Measurements from ENCODE around the gene VAMP8. TPM values are rescaled to one million over a fixed set of nuclear protein-coding genes. Genes with fewer than 3 reads are reported as not detected.
"Not testable (repeated sequence)": the region's sequence is repeated elsewhere in the genome, so short reads cannot be mapped to it uniquely, and the experiment has no call there.

The VAMP8 gene
- total RNA-seq, 1 experiment from 2014 or later = 1.5 TPM

GRCh38 chr2:85598594-85599340 lies 21.4 kb downstream of the VAMP8 start:
- DNase-seq (ENCODE audit: low spot score) = no peak

GRCh38 chr2:85599468-85600234 lies 22.3 kb downstream of the VAMP8 start:
- DNase-seq (ENCODE audit: low spot score) = no peak

GRCh38 chr2:85600235-85600575 lies 22.8 kb downstream of the VAMP8 start:
- DNase-seq (ENCODE audit: low spot score) = no peak

GRCh38 chr2:85600951-85601770 lies 23.8 kb downstream of the VAMP8 start:
- no peak for DNase-seq (ENCODE audit: low spot score)

- DNase-seq (ENCODE audit: low spot score) = no peak
Observed at GRCh38 chr2:85601771-85602475, 24.5 kb downstream of the VAMP8 start.

GRCh38 chr2:85602476-85603234 lies 25.3 kb downstream of the VAMP8 start, which contains the start of gene TMEM150A:
TSS of gene TMEM150A (minus strand) at chr2:85602698. CDS start at chr2:85601948, 750 bp downstream.
- DNase-seq (ENCODE audit: low spot score) = peak; percentile 70

- DNase-seq (ENCODE audit: low spot score) = not testable (repeated sequence)
Observed at GRCh38 chr2:85604133-85604444, 26.7 kb downstream of the VAMP8 start.

GRCh38 chr2:85604568-85605339 lies 27.4 kb downstream of the VAMP8 start:
- DNase-seq (ENCODE audit: low spot score) = no peak

- peak; percentile 67 for DNase-seq (ENCODE audit: low spot score)
Observed at GRCh38 chr2:85605406-85606115, 28.2 kb downstream of the VAMP8 start.

GRCh38 chr2:85606116-85606455 lies 28.7 kb downstream of the VAMP8 start:
- DNase-seq (ENCODE audit: low spot score) = no peak

- no peak for DNase-seq (ENCODE audit: low spot score)
Observed at GRCh38 chr2:85607268-85608215, 30.2 kb downstream of the VAMP8 start.

- peak; percentile 16 for DNase-seq (ENCODE audit: low spot score)
Observed at GRCh38 chr2:85611217-85611704, 33.9 kb downstream of the VAMP8 start.

GRCh38 chr2:85611705-85612587 lies 34.6 kb downstream of the VAMP8 start, which contains the start of gene C2orf68:
TSS of gene C2orf68 (minus strand) at chr2:85612066. CDS start at chr2:85611984, 82 bp downstream.
- DNase-seq (ENCODE audit: low spot score) = peak; percentile 79

GRCh38 chr2:85613717-85614515 lies 36.5 kb downstream of the VAMP8 start:
- DNase-seq (ENCODE audit: low spot score) = no peak

GRCh38 chr2:85614757-85615156 lies 37.4 kb downstream of the VAMP8 start:
- DNase-seq (ENCODE audit: low spot score) = not testable (repeated sequence)

- DNase-seq (ENCODE audit: low spot score) = no peak
Observed at GRCh38 chr2:85615413-85615728, 38.0 kb downstream of the VAMP8 start.

All from A172 (cell line).